Measurements from ENCODE around the gene HID1.

HID1 gene

GRCh38 chr17:75003070-75003956, 30.8 kb upstream of the HID1 start:
- Histone ChIP-seq H3K9me3 (no peaks in the 10 kb centered on the region), H3K4me1 (no peaks in the 10 kb centered on the region), H3K27me3 (no peaks in the 10 kb centered on the region), H3K36me3 (peaks cover 20% of the 10 kb centered on the region), H3K4me3 (ENCODE audit: low read depth, low read length) (no peak overlapping the region)
- DNase-seq, result no peak
- TF ChIP-seq, protein P1, sequence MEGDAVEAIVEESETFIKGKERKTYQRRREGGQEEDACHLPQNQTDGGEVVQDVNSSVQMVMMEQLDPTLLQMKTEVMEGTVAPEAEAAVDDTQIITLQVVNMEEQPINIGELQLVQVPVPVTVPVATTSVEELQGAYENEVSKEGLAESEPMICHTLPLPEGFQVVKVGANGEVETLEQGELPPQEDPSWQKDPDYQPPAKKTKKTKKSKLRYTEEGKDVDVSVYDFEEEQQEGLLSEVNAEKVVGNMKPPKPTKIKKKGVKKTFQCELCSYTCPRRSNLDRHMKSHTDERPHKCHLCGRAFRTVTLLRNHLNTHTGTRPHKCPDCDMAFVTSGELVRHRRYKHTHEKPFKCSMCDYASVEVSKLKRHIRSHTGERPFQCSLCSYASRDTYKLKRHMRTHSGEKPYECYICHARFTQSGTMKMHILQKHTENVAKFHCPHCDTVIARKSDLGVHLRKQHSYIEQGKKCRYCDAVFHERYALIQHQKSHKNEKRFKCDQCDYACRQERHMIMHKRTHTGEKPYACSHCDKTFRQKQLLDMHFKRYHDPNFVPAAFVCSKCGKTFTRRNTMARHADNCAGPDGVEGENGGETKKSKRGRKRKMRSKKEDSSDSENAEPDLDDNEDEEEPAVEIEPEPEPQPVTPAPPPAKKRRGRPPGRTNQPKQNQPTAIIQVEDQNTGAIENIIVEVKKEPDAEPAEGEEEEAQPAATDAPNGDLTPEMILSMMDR (IDR thresholded peaks at IDR 0.05; ENCODE audit: low read depth, low read length), result no peak

DNA sequence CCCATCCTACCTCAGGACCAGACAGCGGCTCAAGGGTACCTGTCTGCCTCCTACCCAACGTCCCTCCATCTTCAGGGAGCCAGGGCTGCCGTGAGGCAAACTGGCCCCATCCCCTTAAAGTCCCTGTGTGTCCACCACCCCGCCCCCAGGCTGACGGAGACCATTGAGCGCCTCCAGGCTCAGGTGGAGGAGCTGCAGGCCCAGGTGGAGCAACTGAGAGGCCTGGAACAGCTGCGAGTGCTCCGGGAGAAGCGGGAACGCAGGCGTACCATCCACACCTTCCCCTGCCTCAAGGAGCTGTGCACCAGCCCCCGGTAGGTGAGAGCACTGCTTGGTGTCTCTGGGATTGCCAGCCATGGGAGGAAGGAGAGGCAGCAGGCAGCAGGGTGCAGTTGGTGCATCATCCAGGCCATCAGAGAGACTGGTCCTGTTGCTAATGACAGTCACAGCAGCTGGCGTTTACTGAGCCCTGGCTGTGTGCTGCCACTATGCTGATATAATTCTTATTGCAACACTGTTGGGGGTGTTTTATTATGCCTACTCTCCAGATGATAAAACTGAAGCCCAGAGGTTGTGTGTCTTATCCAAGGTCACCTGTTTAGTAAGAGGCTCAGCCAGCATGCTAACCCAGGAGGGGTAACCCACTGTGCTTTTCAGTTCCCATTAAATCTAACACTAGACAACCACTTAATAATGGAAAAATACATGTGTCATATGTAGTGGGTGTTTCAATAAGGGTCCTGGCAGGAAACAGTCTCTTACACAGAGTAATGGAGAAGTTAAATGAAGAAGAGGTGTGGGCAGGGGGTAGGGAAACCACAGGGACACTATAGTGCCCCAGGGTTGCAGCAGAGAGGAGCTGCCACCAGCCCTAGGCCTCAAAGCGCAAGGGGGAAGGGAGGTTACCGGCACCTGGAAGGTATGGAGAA, 29.6 kb upstream of the HID1 start:
- DNase-seq, result no peak
- no peaks in the 10 kb centered on the region for H3K9me3 ChIP-seq
- no peaks in the 10 kb centered on the region for H3K27me3 ChIP-seq
- H3K36me3 ChIP-seq, result peaks cover 20% of the 10 kb centered on the region
- TF ChIP-seq, protein P1 (IDR thresholded peaks at IDR 0.05; ENCODE audit: low read depth, low read length), result no peak
- H3K4me3 ChIP-seq (ENCODE audit: low read depth, low read length), result no peak overlapping the region
- H3K4me1 ChIP-seq, result no peaks in the 10 kb centered on the region

- no peak overlapping the region for H3K4me3 ChIP-seq (ENCODE audit: low read depth, low read length)
- no peaks in the 10 kb centered on the region for H3K27me3 ChIP-seq
- DNase-seq, result no peak
- no peaks in the 10 kb centered on the region for H3K9me3 ChIP-seq
- TF ChIP-seq, protein P1 (IDR thresholded peaks at IDR 0.05; ENCODE audit: low read depth, low read length), result no peak
- H3K4me1 ChIP-seq, result no peaks in the 10 kb centered on the region
- peaks cover 20% of the 10 kb centered on the region for H3K36me3 ChIP-seq
Measured at GRCh38 chr17:74999523-74999922, 27.0 kb upstream of the HID1 start.

DNA sequence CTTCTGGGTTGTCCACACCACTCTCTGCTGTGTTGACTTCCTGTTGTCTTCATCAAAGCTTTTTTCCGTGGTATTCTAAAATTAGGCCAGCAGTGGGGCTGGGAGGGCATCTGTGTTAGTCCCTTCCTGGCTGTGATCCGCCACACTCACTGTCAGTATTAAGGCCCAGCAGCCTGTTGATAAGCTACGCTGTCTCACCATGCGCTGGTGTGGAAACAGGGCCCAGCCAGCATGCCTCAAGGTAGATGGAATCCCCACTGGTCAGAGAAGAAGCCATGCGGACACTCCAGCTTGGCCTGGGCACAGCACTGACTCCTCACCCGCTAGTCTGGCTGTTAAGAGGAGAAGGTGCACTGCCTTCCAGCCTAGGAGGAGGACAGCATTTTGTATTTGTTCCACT, 26.2 kb upstream of the HID1 start:
- no peaks in the 10 kb centered on the region for H3K9me3 ChIP-seq
- H3K27me3 ChIP-seq, result no peaks in the 10 kb centered on the region
- H3K4me3 ChIP-seq (ENCODE audit: low read depth, low read length), result no peak overlapping the region
- DNase-seq, result no peak
- H3K36me3 ChIP-seq, result peaks cover 18% of the 10 kb centered on the region
- TF ChIP-seq, protein P1 (IDR thresholded peaks at IDR 0.05; ENCODE audit: low read depth, low read length), result no peak
- no peaks in the 10 kb centered on the region for H3K4me1 ChIP-seq

DNA sequence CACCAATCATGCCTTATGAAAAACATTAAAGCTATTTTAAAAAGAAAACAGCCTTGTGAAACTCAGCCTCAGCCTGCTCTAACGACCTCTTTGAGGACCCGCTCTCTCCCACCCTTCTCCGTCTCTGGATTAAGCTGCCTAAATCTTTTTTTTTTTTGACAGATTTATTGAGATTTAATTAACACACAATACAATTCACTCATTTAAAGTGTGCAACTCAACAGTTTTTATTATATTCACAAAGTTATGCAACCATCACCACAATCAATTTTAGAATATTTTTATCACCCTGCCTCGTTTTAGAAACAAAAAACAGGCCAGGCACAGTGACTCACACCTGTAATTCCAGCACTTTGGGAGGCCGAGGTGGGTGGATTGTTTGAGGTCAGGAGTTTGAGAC, 23.3 kb upstream of the HID1 start:
- H3K4me3 ChIP-seq (ENCODE audit: low read depth, low read length), result no peak overlapping the region
- no peak for DNase-seq
- no peaks in the 10 kb centered on the region for H3K9me3 ChIP-seq
- no peaks in the 10 kb centered on the region for H3K4me1 ChIP-seq
- no peaks in the 10 kb centered on the region for H3K27me3 ChIP-seq
- peaks cover 3% of the 10 kb centered on the region for H3K36me3 ChIP-seq
- TF ChIP-seq, protein P1 (IDR thresholded peaks at IDR 0.05; ENCODE audit: low read depth, low read length), result no peak
